HepG2 (cell line): ENCODE measurements around the gene ANKRD40. TPM values are rescaled to one million over a fixed set of nuclear protein-coding genes. Genes with fewer than 3 reads are reported as not detected.

Source experiments
- ATF3 ChIP-seq: sonication (generic); formaldehyde crosslinking; IDR thresholded peaks from 2 replicates; pipeline ENCODE4 v1.4.0; 2020; ENCODE audit warnings: missing genetic modification reagents
- DR1 ChIP-seq: sonication (generic); formaldehyde crosslinking; IDR thresholded peaks from 2 replicates; pipeline ENCODE4 v1.8.0; 2021; ENCODE audit warnings: mild to moderate bottlenecking, missing genetic modification reagents, inconsistent platforms
- FOXK1 ChIP-seq: sonication (generic); formaldehyde crosslinking; IDR thresholded peaks from 2 replicates; pipeline ENCODE4 v1.4.0; 2020; ENCODE audit warnings: low read depth, missing genetic modification reagents, borderline replicate concordance
- HMG20B ChIP-seq: conservative IDR thresholded peaks from 2 replicates; pipeline ENCODE4 v1.6.1; 2016; ENCODE audit warnings: missing genetic modification reagents, missing compliant biosample characterization
- HNRNPLL ChIP-seq: fragments of 200-400 bp; formaldehyde crosslinking; IDR thresholded peaks from 2 replicates; pipeline ENCODE4 v1.6.1; 2017; ENCODE audit warnings: mild to moderate bottlenecking, low read depth, low read length; ENCODE audit not compliant: poor library complexity, severe bottlenecking
- MBNL3 ChIP-seq: fragments of 250-450 bp; sonication (Bioruptor Pico); conservative IDR thresholded peaks from 2 replicates; pipeline ENCODE4 v1.8.0; 2022; ENCODE audit warnings: mild to moderate bottlenecking, inconsistent platforms
- NR2F6 ChIP-seq, 2 experiments: IDR thresholded peaks; 2 replicates each; pipeline ENCODE4 v1.6.1; 2016; ENCODE audit warnings: antibody characterized with exemption in 1 of 2, mild to moderate bottlenecking in 1 of 2
- PATZ1 ChIP-seq: sonication (generic); formaldehyde crosslinking; IDR thresholded peaks from 2 replicates; pipeline ENCODE4 v1.4.0; 2020; ENCODE audit warnings: missing genetic modification reagents
- POLR2A ChIP-seq, 2 experiments: IDR thresholded peaks; 2 replicates each; pipeline ENCODE4 v1.6.1; 2011; ENCODE audit warnings: low read depth in 2 of 2, low read length in 2 of 2, mild to moderate bottlenecking in 1 of 2, moderate library complexity in 1 of 2; ENCODE audit not compliant: insufficient read depth in 1 of 2
- RFXAP ChIP-seq: sonication (generic); formaldehyde crosslinking; IDR thresholded peaks from 2 replicates; pipeline ENCODE4 v1.4.0; 2020; ENCODE audit warnings: missing genetic modification reagents, borderline replicate concordance
- RORA ChIP-seq: sonication (generic); formaldehyde crosslinking; IDR thresholded peaks from 2 replicates; pipeline ENCODE4 v1.5.0; 2020; ENCODE audit warnings: mild to moderate bottlenecking, missing genetic modification reagents, moderate library complexity
- SALL1 ChIP-seq: sonication (generic); formaldehyde crosslinking; IDR thresholded peaks from 2 replicates; pipeline ENCODE4 v1.8.0; 2022; ENCODE audit warnings: mild to moderate bottlenecking, missing genetic modification reagents
- YEATS4 ChIP-seq: sonication (generic); formaldehyde crosslinking; IDR thresholded peaks from 2 replicates; pipeline ENCODE4 v1.4.0; 2020; ENCODE audit warnings: missing genetic modification reagents, borderline replicate concordance
- ZNF143 ChIP-seq: sonication (generic); formaldehyde crosslinking; IDR thresholded peaks from 2 replicates; pipeline ENCODE4 v1.4.0; 2020; ENCODE audit warnings: missing genetic modification reagents
- ZNF333 ChIP-seq: sonication (generic); formaldehyde crosslinking; IDR thresholded peaks from 2 replicates; pipeline ENCODE4 v1.4.0; 2020; ENCODE audit warnings: mild to moderate bottlenecking, missing genetic modification reagents, borderline replicate concordance
- ZNF34 ChIP-seq: sonication (generic); formaldehyde crosslinking; IDR thresholded peaks from 2 replicates; pipeline ENCODE4 v1.4.0; 2020; ENCODE audit warnings: mild to moderate bottlenecking, missing genetic modification reagents, borderline replicate concordance
- ZNF431 ChIP-seq: sonication (generic); formaldehyde crosslinking; IDR thresholded peaks from 2 replicates; pipeline ENCODE4 v1.9.0; 2022; ENCODE audit warnings: missing genetic modification reagents, low read depth, mild to moderate bottlenecking, borderline replicate concordance
- ZNF577 ChIP-seq: sonication (generic); formaldehyde crosslinking; IDR thresholded peaks from 2 replicates; pipeline ENCODE4 v1.4.0; 2020; ENCODE audit warnings: mild to moderate bottlenecking, low read depth, missing genetic modification reagents, borderline replicate concordance
- ZNF7 ChIP-seq: IDR thresholded peaks from 2 replicates; pipeline ENCODE4 v1.6.1; 2016; ENCODE audit warnings: missing biosample characterization, missing genetic modification reagents
- polyA plus RNA-seq, 8 experiments: library from polyadenylated mRNA; depleted of rRNA in 3 of 8; stranded (reverse) in 7 of 8; unstranded in 1 of 8; fragments of >200 nt; fragmentation: Illumina TruSeq in 4 of 8; extraction: Trizol in 4 of 8; gene quantifications; 2 replicates each; pipeline versions ENCODE4 v1.2.1 to v1.2.3, GENCODE V29; 2011 to 2016; ENCODE audit warnings: low read depth in 4 of 8, missing spikeins in 1 of 8, mixed read lengths in 1 of 8; ENCODE audit not compliant: insufficient read depth in 1 of 8
- total RNA-seq, 5 experiments: library from RNA; depleted of rRNA; stranded (reverse); fragments of >200 nt; fragmentation: Illumina TruSeq; extraction: Trizol; gene quantifications; 2 replicates each; pipeline ENCODE4 v1.2.3, GENCODE V29; 2016; ENCODE audit warnings: low read depth in 1 of 5
- TF ChIP-seq, protein P1 (sequence below): sonication (generic); formaldehyde crosslinking; IDR thresholded peaks from 2 replicates; pipeline ENCODE4 v1.5.0; 2020; ENCODE audit warnings: missing genetic modification reagents, mild to moderate bottlenecking, borderline replicate concordance
- TF ChIP-seq, protein P2 (sequence below): sonication (generic); formaldehyde crosslinking; IDR thresholded peaks from 2 replicates; pipeline ENCODE4 v1.5.0; 2020; ENCODE audit warnings: mild to moderate bottlenecking, missing genetic modification reagents
- TF ChIP-seq, protein P3 (sequence below): sonication (generic); formaldehyde crosslinking; IDR thresholded peaks from 2 replicates; pipeline ENCODE4 v1.9.0; 2022; ENCODE audit warnings: missing genetic modification reagents, mild to moderate bottlenecking, borderline replicate concordance

The ANKRD40 gene
- total and polyA plus RNA-seq, 2 of the 13 experiments (the other 11 are each of a cell fraction or from before 2014, with no cell fraction given), result 35.0 to 46.4 TPM

GRCh38 chr17:50683434-50684287, 24.1 kb downstream of the ANKRD40 start (continued):
- TF ChIP-seq SALL1 (CRISPR knock-in tag) (peak; percentile 17; the same call in 1 of the 2 replicates), MBNL3 (no peak), FOXK1 (CRISPR knock-in tag) (no peak), NR2F6 (IDR thresholded peaks at IDR 0.05) (no peak), NR2F6 (CRISPR knock-in tag; IDR thresholded peaks at IDR 0.05) (no peak), ZNF431 (CRISPR knock-in tag) (no peak), ZNF143 (CRISPR knock-in tag) (0 out of 2 replicates have a peak, but pooled peaks have one; percentile 52), ZNF7 (CRISPR knock-in tag) (no peak), POLR2A (IDR thresholded peaks at IDR 0.05; ENCODE audit: insufficient read depth in 1 of 2, low read depth in 2 of 2, low read length in 2 of 2) (no peak), ZNF333 (CRISPR knock-in tag) (0 out of 2 replicates have a peak, but pooled peaks have one; percentile 21), ZNF34 (CRISPR knock-in tag) (no peak), ATF3 (CRISPR knock-in tag) (0 out of 2 replicates have a peak, but pooled peaks have one; percentile 38), YEATS4 (CRISPR knock-in tag) (0 out of 2 replicates have a peak, but pooled peaks have one; percentile 9), HMG20B (no peak), ZNF577 (CRISPR knock-in tag) (no peak), RFXAP (CRISPR knock-in tag) (0 out of 2 replicates have a peak, but pooled peaks have one; percentile 27), PATZ1 (CRISPR knock-in tag) (no peak), RORA (CRISPR knock-in tag) (no peak), DR1 (CRISPR knock-in tag) (no peak), HNRNPLL (peak; percentile 47)
- TF ChIP-seq, protein P1, sequence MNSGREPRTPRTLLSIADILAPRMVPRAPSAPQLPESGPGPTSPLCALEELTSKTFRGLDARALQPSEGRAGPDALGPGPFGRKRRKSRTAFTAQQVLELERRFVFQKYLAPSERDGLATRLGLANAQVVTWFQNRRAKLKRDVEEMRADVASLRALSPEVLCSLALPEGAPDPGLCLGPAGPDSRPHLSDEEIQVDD (CRISPR knock-in tag), result no peak
- TF ChIP-seq, protein P2, sequence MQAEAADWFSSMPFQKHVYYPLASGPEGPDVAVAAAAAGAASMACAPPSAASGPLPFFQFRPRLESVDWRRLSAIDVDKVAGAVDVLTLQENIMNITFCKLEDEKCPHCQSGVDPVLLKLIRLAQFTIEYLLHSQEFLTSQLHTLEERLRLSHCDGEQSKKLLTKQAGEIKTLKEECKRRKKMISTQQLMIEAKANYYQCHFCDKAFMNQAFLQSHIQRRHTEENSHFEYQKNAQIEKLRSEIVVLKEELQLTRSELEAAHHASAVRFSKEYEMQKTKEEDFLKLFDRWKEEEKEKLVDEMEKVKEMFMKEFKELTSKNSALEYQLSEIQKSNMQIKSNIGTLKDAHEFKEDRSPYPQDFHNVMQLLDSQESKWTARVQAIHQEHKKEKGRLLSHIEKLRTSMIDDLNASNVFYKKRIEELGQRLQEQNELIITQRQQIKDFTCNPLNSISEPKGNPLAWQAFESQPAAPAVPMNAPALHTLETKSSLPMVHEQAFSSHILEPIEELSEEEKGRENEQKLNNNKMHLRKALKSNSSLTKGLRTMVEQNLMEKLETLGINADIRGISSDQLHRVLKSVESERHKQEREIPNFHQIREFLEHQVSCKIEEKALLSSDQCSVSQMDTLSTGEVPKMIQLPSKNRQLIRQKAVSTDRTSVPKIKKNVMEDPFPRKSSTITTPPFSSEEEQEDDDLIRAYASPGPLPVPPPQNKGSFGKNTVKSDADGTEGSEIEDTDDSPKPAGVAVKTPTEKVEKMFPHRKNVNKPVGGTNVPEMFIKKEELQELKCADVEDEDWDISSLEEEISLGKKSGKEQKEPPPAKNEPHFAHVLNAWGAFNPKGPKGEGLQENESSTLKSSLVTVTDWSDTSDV, result no peak
- TF ChIP-seq, protein P3, sequence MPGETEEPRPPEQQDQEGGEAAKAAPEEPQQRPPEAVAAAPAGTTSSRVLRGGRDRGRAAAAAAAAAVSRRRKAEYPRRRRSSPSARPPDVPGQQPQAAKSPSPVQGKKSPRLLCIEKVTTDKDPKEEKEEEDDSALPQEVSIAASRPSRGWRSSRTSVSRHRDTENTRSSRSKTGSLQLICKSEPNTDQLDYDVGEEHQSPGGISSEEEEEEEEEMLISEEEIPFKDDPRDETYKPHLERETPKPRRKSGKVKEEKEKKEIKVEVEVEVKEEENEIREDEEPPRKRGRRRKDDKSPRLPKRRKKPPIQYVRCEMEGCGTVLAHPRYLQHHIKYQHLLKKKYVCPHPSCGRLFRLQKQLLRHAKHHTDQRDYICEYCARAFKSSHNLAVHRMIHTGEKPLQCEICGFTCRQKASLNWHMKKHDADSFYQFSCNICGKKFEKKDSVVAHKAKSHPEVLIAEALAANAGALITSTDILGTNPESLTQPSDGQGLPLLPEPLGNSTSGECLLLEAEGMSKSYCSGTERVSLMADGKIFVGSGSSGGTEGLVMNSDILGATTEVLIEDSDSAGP (CRISPR knock-in tag), result no peak
